Ascending aorta (tissue), 2 donors: Measurements from ENCODE around the gene CAMK2N1. TPM values are rescaled to one million over a fixed set of nuclear protein-coding genes. Genes with fewer than 3 reads are reported as not detected.

Experiments used
- DNase-seq, 2 donors: peaks; one replicate each; pipeline ENCODE4 v3.0.0-alpha.2; 2019; ENCODE audit warnings: low spot score in 2 of 2
- H3K27ac ChIP-seq, 2 donors: fragments of 200-600 bp; sonication (generic); one replicate each; pipeline ENCODE4 v1.5.1; 2016 to 2017; ENCODE audit warnings: mild to moderate bottlenecking in 1 of 2
- H3K27me3 ChIP-seq: fragments of 200-600 bp; sonication (generic); one replicate; pipeline ENCODE4 v1.5.1; 2017
- H3K36me3 ChIP-seq, 2 donors: fragments of 200-600 bp; sonication (generic); one replicate each; pipeline ENCODE4 v1.5.1; 2016
- H3K4me1 ChIP-seq, 2 donors: fragments of 200-600 bp; sonication (generic); one replicate each; pipeline ENCODE4 v1.5.1; 2016 to 2017; ENCODE audit warnings: mild to moderate bottlenecking in 1 of 2
- H3K4me3 ChIP-seq, 2 donors: fragments of 200-600 bp; sonication (generic); one replicate each; pipeline ENCODE4 v1.5.1; 2016 to 2017; ENCODE audit warnings: mild to moderate bottlenecking in 1 of 2
- H3K9me3 ChIP-seq, 2 donors: fragments of 200-600 bp; sonication (generic); one replicate each; pipeline ENCODE4 v1.5.1; 2016
- intact Hi-C: fragments of 100-400 bp; cut with DNase I; formaldehyde crosslinking; loops from one replicate; pipeline ENCODE4 v1.15.1; 2023
- total RNA-seq: library from RNA; depleted of rRNA; stranded (reverse); fragments of >200 nt; gene quantifications from one replicate; pipeline ENCODE4 v1.1.0, GENCODE V29; 2016
- TF ChIP-seq, protein P1 (sequence below), 3 experiments: fragments of 200-600 bp in 2 of 3; fragments of 450-650 bp in 1 of 3; sonication (generic) in 2 of 3; IDR thresholded peaks; one replicate each; pipeline ENCODE4 v1.5.1; 2016 to 2019; ENCODE audit warnings: antibody characterized with exemption in 3 of 3, mild to moderate bottlenecking in 1 of 3, moderate library complexity in 1 of 3

The CAMK2N1 gene
- total RNA-seq, 1 donor from 2014 or later = 1.9 TPM

DNA sequence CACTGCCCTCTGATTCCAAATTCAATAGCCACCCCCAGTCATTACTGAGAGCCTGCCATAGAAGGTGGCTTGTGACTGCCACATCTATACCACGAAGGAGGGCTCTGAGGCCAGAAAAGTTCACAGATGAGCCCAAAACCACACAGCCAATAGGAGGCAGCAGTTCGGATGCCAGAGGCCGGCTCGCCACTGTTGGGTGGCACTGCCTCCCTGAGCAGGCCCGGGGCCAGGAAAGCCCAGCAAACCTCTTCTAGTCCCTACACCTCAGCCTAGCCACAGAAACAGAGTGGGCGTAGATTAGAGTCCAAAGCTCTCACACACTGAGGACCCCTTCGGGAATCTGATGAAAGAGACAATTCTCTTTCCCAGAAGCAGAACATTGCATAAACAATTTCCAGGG, 5.9 kb upstream of the CAMK2N1 start:
- DNase-seq = no peak
- intact Hi-C loops = loop anchor here (2.0 to 5.0 kb wide), 3 partner anchors 130 to 340 kb away; no protein-coding TSS in a partner anchor

DNA sequence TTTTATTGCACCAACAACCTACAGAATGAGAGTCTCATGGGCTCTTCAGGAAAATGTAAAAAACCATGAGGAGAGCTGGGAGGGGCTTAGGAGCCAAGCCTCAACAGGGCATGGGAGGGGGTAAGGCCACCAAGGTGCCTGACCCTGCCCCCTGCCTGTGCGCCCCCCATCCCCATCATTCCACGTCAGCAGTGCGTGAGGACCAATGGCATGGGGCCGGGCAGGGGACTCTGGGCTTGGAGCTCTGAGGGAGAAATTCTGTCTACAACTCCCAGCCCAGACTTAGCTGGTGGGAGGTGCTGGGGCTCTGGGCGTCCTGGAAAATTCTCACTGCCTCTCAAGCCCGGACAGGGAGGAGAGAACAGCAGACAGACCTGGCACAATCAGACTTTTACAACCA, 5.2 kb upstream of the CAMK2N1 start:
- TF ChIP-seq, protein P1, sequence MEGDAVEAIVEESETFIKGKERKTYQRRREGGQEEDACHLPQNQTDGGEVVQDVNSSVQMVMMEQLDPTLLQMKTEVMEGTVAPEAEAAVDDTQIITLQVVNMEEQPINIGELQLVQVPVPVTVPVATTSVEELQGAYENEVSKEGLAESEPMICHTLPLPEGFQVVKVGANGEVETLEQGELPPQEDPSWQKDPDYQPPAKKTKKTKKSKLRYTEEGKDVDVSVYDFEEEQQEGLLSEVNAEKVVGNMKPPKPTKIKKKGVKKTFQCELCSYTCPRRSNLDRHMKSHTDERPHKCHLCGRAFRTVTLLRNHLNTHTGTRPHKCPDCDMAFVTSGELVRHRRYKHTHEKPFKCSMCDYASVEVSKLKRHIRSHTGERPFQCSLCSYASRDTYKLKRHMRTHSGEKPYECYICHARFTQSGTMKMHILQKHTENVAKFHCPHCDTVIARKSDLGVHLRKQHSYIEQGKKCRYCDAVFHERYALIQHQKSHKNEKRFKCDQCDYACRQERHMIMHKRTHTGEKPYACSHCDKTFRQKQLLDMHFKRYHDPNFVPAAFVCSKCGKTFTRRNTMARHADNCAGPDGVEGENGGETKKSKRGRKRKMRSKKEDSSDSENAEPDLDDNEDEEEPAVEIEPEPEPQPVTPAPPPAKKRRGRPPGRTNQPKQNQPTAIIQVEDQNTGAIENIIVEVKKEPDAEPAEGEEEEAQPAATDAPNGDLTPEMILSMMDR (IDR thresholded peaks at IDR 0.05) = no peak
- Histone ChIP-seq H3K4me3 (no peak overlapping the region), H3K9me3 (no peaks in the 10 kb centered on the region), H3K4me1 (peaks cover 0 to 3% of the 10 kb centered on the region in 2 donors), H3K36me3 (no peaks in the 10 kb centered on the region), H3K27ac (no peak overlapping the region), H3K27me3 (no peaks in the 10 kb centered on the region)
- intact Hi-C loops = loop anchor here (5.0 kb wide), 2 partner anchors 129 to 339 kb away; no protein-coding TSS in a partner anchor
- no peak for DNase-seq

More for the DNA sequence above, 5.9 kb upstream of the CAMK2N1 start:
- no peak overlapping the region for H3K27ac ChIP-seq
- TF ChIP-seq, protein P1 (IDR thresholded peaks at IDR 0.05) = no peak
- H3K9me3 ChIP-seq = no peaks in the 10 kb centered on the region
- H3K4me1 ChIP-seq = peaks cover 0 to 3% of the 10 kb centered on the region in 2 donors
- no peaks in the 10 kb centered on the region for H3K36me3 ChIP-seq
- no peak overlapping the region for H3K4me3 ChIP-seq
- no peaks in the 10 kb centered on the region for H3K27me3 ChIP-seq

GRCh38 chr1:20487236-20487590, 1.2 kb upstream of the CAMK2N1 start:
- no peaks in the 10 kb centered on the region for H3K36me3 ChIP-seq
- no peak overlapping the region for H3K27ac ChIP-seq
- TF ChIP-seq, protein P1 (IDR thresholded peaks at IDR 0.05) = no peak
- H3K4me3 ChIP-seq = peak overlapping the region in 1 of 2 donors; percentile 75
- H3K9me3 ChIP-seq = no peaks in the 10 kb centered on the region
- H3K27me3 ChIP-seq = no peaks in the 10 kb centered on the region
- peaks cover 8 to 15% of the 10 kb centered on the region in 2 donors for H3K4me1 ChIP-seq
- no peak for DNase-seq
- intact Hi-C loops = no loop called here

DNA sequence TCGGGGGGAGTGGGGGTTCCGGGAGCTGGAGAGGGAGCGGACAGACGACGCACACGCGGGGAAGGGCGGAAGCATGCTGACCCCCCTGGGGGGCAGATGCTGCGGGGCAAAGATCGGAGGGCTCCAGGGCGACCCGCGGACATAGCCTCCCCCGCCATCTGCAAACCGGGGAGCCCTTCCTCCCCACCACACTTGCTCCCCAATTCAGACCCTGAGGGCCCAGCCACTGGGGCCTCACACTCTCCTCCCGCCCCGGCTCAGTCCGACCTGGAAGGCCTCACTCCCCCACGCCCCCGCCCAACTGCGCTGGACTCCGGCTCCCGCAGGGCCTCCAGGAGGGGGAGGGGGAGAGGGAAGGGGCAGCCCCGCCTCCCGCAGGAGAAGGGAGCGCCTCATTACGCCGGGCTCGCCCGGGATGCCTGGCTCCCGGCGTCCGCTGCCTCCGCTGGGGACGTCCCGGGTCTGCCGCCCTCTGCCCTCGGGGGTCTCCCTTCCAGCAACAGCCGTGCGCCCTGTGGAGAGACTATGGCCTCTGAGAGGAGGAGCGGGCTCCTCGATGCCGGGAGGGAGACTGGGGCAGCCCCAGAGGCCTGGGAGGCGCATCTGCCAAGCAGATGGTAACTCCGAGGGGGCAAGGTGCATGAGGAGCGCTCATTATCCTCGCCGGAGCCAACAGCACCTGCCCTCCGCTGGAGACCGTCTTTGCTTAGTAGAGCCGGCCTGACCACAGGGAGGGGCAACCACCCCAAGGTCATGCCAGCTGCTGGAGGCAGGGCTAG, 636 bp upstream of the CAMK2N1 start:
- Histone ChIP-seq H3K36me3 (no peaks in the 10 kb centered on the region), H3K4me3 (peak overlapping the region; percentile 70 to 75), H3K27me3 (no peaks in the 10 kb centered on the region), H3K9me3 (no peaks in the 10 kb centered on the region), H3K4me1 (peaks cover 8 to 15% of the 10 kb centered on the region in 2 donors), H3K27ac (peak overlapping the region; percentile 54 to 71)
- TF ChIP-seq, protein P1 (IDR thresholded peaks at IDR 0.05) = no peak
- intact Hi-C loops = loop anchor here (1.0 kb wide), 1 partner anchor 22 kb away; the partner anchor contains the start of gene MUL1
- peak in 1 of 2 donors; percentile 75 for DNase-seq

DNA sequence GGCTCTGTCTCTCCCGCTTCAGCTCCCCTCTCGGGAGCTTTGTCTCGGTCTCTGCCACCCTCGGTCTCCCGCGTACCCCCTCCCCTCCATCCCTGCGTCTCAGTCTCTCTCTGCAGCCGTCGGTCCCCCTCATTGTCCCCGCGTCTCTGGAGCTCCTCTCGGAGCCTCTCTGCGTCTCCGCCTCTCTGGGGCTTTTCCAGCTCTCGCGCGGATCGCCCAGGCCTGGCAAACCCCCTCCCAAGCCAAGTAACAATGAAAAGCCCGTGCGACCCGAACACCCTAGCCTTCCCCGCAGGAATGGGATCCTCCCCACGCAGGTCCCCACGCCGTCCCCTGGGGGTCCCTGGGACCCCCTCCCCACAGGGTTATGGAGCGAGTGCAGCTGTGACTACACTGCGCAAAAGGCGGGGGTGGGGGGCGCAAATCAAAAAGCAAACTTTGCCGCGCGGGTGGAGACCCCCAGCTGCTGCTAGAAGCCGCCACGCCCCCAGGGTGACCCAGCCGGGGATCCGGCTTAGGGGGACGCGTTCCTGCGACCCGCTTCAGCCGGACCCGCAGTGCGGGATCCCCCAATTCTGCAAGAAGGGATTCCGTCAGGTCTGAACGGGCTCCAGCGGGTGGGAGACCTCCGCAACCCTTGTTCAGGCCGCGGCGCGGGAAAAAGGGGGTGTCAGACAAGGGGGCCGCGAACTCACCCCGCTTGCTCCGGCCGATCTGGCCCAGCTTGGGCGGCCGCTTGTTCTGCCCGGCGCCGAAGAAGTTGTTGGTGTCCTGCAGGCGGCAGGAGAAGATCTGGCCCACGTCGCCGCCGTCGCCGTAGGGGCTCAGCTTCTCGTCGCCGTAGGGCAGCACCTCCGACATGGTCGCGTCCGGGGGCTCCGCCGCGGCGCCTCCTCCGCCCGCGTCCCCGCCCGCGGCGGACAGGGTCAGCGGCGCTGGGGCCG, 1.2 kb downstream of the CAMK2N1 start:
- Histone ChIP-seq H3K36me3 (no peaks in the 10 kb centered on the region), H3K9me3 (no peaks in the 10 kb centered on the region), H3K27ac (no peak overlapping the region), H3K4me1 (peaks cover 8 to 15% of the 10 kb centered on the region in 2 donors), H3K27me3 (no peaks in the 10 kb centered on the region), H3K4me3 (peak overlapping the region; percentile 70 to 75)
- intact Hi-C loops = no loop called here
- TF ChIP-seq, protein P1 (IDR thresholded peaks at IDR 0.05) = no peak
- DNase-seq = no peak
